ENCODE measurements around the gene MAD1L1.

The MAD1L1 gene

GRCh38 chr7:2104107-2104710, 128.5 kb downstream of the MAD1L1 start:
- Histone ChIP-seq H4K12ac (ENCODE audit: low read depth, low read length) (peak overlapping the region; percentile 14), H2BK5ac (ENCODE audit: low read depth, low read length, poor library complexity) (no peak overlapping the region)

DNA sequence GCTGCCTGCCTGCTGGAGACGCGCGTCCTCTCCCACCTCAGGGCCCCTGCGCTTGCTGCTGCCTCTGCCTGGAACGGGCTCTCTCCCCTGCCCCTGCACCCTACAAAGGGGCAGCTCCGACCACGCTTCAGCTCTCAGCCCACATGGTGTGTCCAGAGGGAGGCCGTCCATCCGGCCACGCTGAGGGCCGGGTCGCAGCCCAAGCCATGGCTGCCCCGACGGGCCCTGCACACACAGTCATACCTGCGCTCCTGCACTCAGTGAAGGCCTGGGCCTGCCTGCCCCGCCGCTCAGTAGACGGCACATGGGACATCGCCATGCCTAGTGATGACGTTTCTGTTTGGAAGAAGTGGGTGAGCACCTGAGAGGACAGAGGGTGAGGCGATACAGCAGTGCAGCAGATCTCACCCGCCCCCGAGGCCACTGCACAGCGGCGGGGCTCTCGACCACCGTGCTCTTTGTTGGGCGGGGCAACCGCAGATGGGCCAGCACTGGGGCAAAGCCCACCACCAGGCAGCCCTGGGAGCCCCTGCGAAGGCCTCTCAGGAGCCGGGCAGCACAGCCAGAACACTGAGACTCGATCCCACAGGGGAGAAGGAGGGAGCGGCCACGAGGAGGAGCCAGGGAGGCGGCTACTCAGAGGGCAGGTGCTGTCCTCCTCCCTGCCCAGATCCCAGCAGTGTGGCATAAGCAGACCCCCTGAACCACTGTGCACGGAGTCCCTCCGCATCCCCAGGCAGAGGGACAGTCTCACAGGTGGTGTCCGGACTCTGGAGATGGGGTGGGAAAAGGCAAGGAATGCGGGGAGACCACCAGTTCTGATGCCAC, 129.5 kb downstream of the MAD1L1 start:
- Histone ChIP-seq H3K9me3 (ENCODE audit: insufficient read depth, low read depth, low read length) (peaks cover 6% of the 10 kb centered on the region), H2BK120ac (ENCODE audit: insufficient read depth, low read length, poor library complexity) (no peak overlapping the region), H3K9ac (ENCODE audit: low read length) (no peak overlapping the region), H4K91ac (ENCODE audit: low read depth, low read length) (peak overlapping the region; percentile 52), H2AFZ (ENCODE audit: insufficient read depth, low read length, poor library complexity) (no peak overlapping the region), H2BK5ac (ENCODE audit: low read depth, low read length, poor library complexity) (no peak overlapping the region), H3K4me1 (ENCODE audit: control insufficient read depth in 1 of 2, insufficient read depth in 2 of 2, low read length in 2 of 2) (peaks cover 14 to 22% of the 10 kb centered on the region in 2 experiments), H3K36me3 (ENCODE audit: control insufficient read depth in 1 of 2, insufficient read depth in 2 of 2, low read length in 2 of 2) (peaks cover 0 to 3% of the 10 kb centered on the region in 2 experiments), H2BK12ac (ENCODE audit: low read length) (peak overlapping the region; percentile 13), H3K23ac (ENCODE audit: low read length) (no peak overlapping the region), H3K79me2 (ENCODE audit: control insufficient read depth, insufficient read depth, low read length, poor library complexity) (peaks cover 1% of the 10 kb centered on the region), H3K4ac (ENCODE audit: low read depth, low read length) (no peak overlapping the region), H3K18ac (ENCODE audit: low read length) (peak overlapping the region; percentile 76), H3K4me2 (ENCODE audit: low read length) (no peak overlapping the region), H2AK5ac (ENCODE audit: low read length) (peak overlapping the region; percentile 57), H3K27ac (ENCODE audit: low read depth, low read length) (no peak overlapping the region), H3K79me1 (ENCODE audit: low read length) (peaks cover 2% of the 10 kb centered on the region), H3K14ac (ENCODE audit: low read length) (peak overlapping the region; percentile 26), H3K4me3 (ENCODE audit: low read depth, low read length) (no peak overlapping the region), H3K27me3 (ENCODE audit: insufficient read depth, low read length) (no peaks in the 10 kb centered on the region), H4K8ac (ENCODE audit: low read depth, low read length) (peak overlapping the region; percentile 67), H4K12ac (ENCODE audit: low read depth, low read length) (peak overlapping the region; percentile 31)
- no peak for DNase-seq
- WGBS (ENCODE audit: extremely low coverage, insufficient coverage, insufficient read length), result no CpG with 5 or more reads among the region's 39 CpGs

More at GRCh38 chr7:2104107-2104710, 128.5 kb downstream of the MAD1L1 start:
- H3K14ac ChIP-seq (ENCODE audit: low read length), result no peak overlapping the region
- H3K18ac ChIP-seq (ENCODE audit: low read length), result peak overlapping the region; percentile 42
- H4K91ac ChIP-seq (ENCODE audit: low read depth, low read length), result peak overlapping the region; percentile 52
- H2AK5ac ChIP-seq (ENCODE audit: low read length), result no peak overlapping the region
- H3K23ac ChIP-seq (ENCODE audit: low read length), result no peak overlapping the region
- H4K8ac ChIP-seq (ENCODE audit: low read depth, low read length), result peak overlapping the region; percentile 67
- peaks cover 0 to 3% of the 10 kb centered on the region in 2 experiments for H3K36me3 ChIP-seq (ENCODE audit: control insufficient read depth in 1 of 2, insufficient read depth in 2 of 2, low read length in 2 of 2)
- no peak overlapping the region for H2BK12ac ChIP-seq (ENCODE audit: low read length)
- no peak overlapping the region for H3K27ac ChIP-seq (ENCODE audit: low read depth, low read length)
- H3K79me1 ChIP-seq (ENCODE audit: low read length), result peaks cover 5% of the 10 kb centered on the region
- H3K4me1 ChIP-seq (ENCODE audit: control insufficient read depth in 1 of 2, insufficient read depth in 2 of 2, low read length in 2 of 2), result peaks cover 19 to 22% of the 10 kb centered on the region in 2 experiments
- no peaks in the 10 kb centered on the region for H3K27me3 ChIP-seq (ENCODE audit: insufficient read depth, low read length)
- no peak overlapping the region for H2AFZ ChIP-seq (ENCODE audit: insufficient read depth, low read length, poor library complexity)
- DNase-seq, result peak; percentile 73 to 82
- H3K4me3 ChIP-seq (ENCODE audit: low read depth, low read length), result no peak overlapping the region
- no peak overlapping the region for H3K4ac ChIP-seq (ENCODE audit: low read depth, low read length)
- H2BK120ac ChIP-seq (ENCODE audit: insufficient read depth, low read length, poor library complexity), result no peak overlapping the region
- no peak overlapping the region for H3K9ac ChIP-seq (ENCODE audit: low read length)
- H3K9me3 ChIP-seq (ENCODE audit: insufficient read depth, low read depth, low read length), result peaks cover 6% of the 10 kb centered on the region
- no CpG with 5 or more reads among the region's 27 CpGs for WGBS (ENCODE audit: extremely low coverage, insufficient coverage, insufficient read length)
- no peak overlapping the region for H3K4me2 ChIP-seq (ENCODE audit: low read length)
- peaks cover 1% of the 10 kb centered on the region for H3K79me2 ChIP-seq (ENCODE audit: control insufficient read depth, insufficient read depth, low read length, poor library complexity)

DNA sequence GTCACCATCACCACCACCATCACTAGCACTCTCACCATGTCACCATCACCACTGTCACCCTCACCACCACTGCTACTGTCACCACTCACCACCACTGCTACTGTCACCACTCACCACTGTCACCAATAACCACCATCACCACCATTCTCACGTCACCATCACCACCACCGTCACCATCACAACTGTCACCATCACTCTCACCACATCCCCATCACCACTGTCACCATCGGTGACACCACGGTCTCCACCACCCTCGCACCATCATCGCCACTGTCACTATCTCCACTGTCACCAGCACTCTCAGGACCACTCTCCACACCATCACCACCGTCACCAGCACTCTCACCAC, 130.4 kb downstream of the MAD1L1 start:
- Histone ChIP-seq H3K4me2 (ENCODE audit: low read length) (no peak overlapping the region), H3K27me3 (ENCODE audit: insufficient read depth, low read length) (no peaks in the 10 kb centered on the region), H4K91ac (ENCODE audit: low read depth, low read length) (no peak overlapping the region), H3K4me3 (ENCODE audit: low read depth, low read length) (peak overlapping the region; percentile 38), H3K14ac (ENCODE audit: low read length) (no peak overlapping the region), H3K4me1 (ENCODE audit: control insufficient read depth in 1 of 2, insufficient read depth in 2 of 2, low read length in 2 of 2) (peaks cover 14 to 22% of the 10 kb centered on the region in 2 experiments), H3K9ac (ENCODE audit: low read length) (no peak overlapping the region), H3K79me2 (ENCODE audit: control insufficient read depth, insufficient read depth, low read length, poor library complexity) (peaks cover 1% of the 10 kb centered on the region), H3K79me1 (ENCODE audit: low read length) (peaks cover 2% of the 10 kb centered on the region), H3K27ac (ENCODE audit: low read depth, low read length) (no peak overlapping the region), H3K9me3 (ENCODE audit: insufficient read depth, low read depth, low read length) (peaks cover 6% of the 10 kb centered on the region), H2AFZ (ENCODE audit: insufficient read depth, low read length, poor library complexity) (no peak overlapping the region), H2BK120ac (ENCODE audit: insufficient read depth, low read length, poor library complexity) (no peak overlapping the region), H2AK5ac (ENCODE audit: low read length) (no peak overlapping the region), H2BK12ac (ENCODE audit: low read length) (no peak overlapping the region), H3K4ac (ENCODE audit: low read depth, low read length) (no peak overlapping the region), H3K36me3 (ENCODE audit: control insufficient read depth in 1 of 2, insufficient read depth in 2 of 2, low read length in 2 of 2) (peaks cover 0 to 3% of the 10 kb centered on the region in 2 experiments), H4K12ac (ENCODE audit: low read depth, low read length) (no peak overlapping the region), H3K23ac (ENCODE audit: low read length) (peak overlapping the region; percentile 50), H2BK5ac (ENCODE audit: low read depth, low read length, poor library complexity) (no peak overlapping the region), H4K8ac (ENCODE audit: low read depth, low read length) (no peak overlapping the region), H3K18ac (ENCODE audit: low read length) (no peak overlapping the region)
- no peak for DNase-seq
- no CpG with 5 or more reads among the region's 7 CpGs for WGBS (ENCODE audit: extremely low coverage, insufficient coverage, insufficient read length)

DNA sequence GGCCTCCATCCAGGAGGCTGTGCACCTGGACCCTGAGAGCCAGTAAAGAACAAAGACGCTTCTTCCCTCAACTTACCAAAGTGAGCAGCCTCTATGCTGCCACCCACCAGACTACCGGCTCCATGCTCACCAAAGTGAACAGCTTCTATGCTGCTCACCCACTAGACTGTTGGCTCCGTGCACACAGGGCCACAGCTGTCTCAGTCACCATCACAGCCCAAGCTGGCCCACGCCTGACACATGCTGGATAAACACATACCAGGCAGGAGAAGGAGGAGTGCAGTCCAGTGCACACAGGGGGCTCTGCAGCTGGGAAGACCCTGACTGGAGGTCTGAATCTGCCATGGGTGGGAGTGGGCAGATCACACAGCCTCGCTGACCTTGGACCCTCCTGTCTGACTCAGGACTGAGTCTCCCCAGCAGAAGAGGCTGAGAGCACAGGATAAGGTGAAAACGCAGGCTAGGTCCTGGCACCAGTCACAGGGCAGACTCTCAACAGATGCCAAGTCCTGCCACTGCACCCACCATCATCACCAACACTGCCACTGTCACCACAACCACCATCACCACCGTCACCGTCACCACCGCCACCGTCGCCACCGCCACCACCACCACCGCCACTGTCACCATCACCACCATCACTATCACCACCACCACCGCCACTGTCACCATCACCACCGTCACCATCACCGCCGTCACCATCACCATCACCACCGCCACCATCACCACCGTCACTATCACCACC, 130.9 kb downstream of the MAD1L1 start:
- H3K27me3 ChIP-seq (ENCODE audit: insufficient read depth, low read length), result no peaks in the 10 kb centered on the region
- H3K36me3 ChIP-seq (ENCODE audit: control insufficient read depth in 1 of 2, insufficient read depth in 2 of 2, low read length in 2 of 2), result peaks cover 0 to 3% of the 10 kb centered on the region in 2 experiments
- no peak overlapping the region for H2BK5ac ChIP-seq (ENCODE audit: low read depth, low read length, poor library complexity)
- H2BK12ac ChIP-seq (ENCODE audit: low read length), result no peak overlapping the region
- H3K4me2 ChIP-seq (ENCODE audit: low read length), result no peak overlapping the region
- WGBS (ENCODE audit: extremely low coverage, insufficient coverage, insufficient read length), result no CpG with 5 or more reads among the region's 19 CpGs
- H3K79me2 ChIP-seq (ENCODE audit: control insufficient read depth, insufficient read depth, low read length, poor library complexity), result peaks cover 1% of the 10 kb centered on the region
- H3K4me3 ChIP-seq (ENCODE audit: low read depth, low read length), result peak overlapping the region; percentile 38
- no peak overlapping the region for H3K4ac ChIP-seq (ENCODE audit: low read depth, low read length)
- H2BK120ac ChIP-seq (ENCODE audit: insufficient read depth, low read length, poor library complexity), result no peak overlapping the region
- no peak overlapping the region for H4K91ac ChIP-seq (ENCODE audit: low read depth, low read length)
- no peak overlapping the region for H3K18ac ChIP-seq (ENCODE audit: low read length)
- H3K27ac ChIP-seq (ENCODE audit: low read depth, low read length), result no peak overlapping the region
- no peak overlapping the region for H2AK5ac ChIP-seq (ENCODE audit: low read length)
- peaks cover 6% of the 10 kb centered on the region for H3K9me3 ChIP-seq (ENCODE audit: insufficient read depth, low read depth, low read length)
- no peak for DNase-seq
- H3K14ac ChIP-seq (ENCODE audit: low read length), result no peak overlapping the region
- H3K79me1 ChIP-seq (ENCODE audit: low read length), result peaks cover 2% of the 10 kb centered on the region
- no peak overlapping the region for H2AFZ ChIP-seq (ENCODE audit: insufficient read depth, low read length, poor library complexity)
- H3K9ac ChIP-seq (ENCODE audit: low read length), result no peak overlapping the region
- no peak overlapping the region for H4K8ac ChIP-seq (ENCODE audit: low read depth, low read length)
- H3K23ac ChIP-seq (ENCODE audit: low read length), result no peak overlapping the region
- H3K4me1 ChIP-seq (ENCODE audit: control insufficient read depth in 1 of 2, insufficient read depth in 2 of 2, low read length in 2 of 2), result peaks cover 14 to 22% of the 10 kb centered on the region in 2 experiments
- no peak overlapping the region for H4K12ac ChIP-seq (ENCODE audit: low read depth, low read length)

Measured in trophoblast cell (in vitro differentiated cells and primary cell).